ENCODE measurements around the gene SNAP47.

The SNAP47 gene

DNA sequence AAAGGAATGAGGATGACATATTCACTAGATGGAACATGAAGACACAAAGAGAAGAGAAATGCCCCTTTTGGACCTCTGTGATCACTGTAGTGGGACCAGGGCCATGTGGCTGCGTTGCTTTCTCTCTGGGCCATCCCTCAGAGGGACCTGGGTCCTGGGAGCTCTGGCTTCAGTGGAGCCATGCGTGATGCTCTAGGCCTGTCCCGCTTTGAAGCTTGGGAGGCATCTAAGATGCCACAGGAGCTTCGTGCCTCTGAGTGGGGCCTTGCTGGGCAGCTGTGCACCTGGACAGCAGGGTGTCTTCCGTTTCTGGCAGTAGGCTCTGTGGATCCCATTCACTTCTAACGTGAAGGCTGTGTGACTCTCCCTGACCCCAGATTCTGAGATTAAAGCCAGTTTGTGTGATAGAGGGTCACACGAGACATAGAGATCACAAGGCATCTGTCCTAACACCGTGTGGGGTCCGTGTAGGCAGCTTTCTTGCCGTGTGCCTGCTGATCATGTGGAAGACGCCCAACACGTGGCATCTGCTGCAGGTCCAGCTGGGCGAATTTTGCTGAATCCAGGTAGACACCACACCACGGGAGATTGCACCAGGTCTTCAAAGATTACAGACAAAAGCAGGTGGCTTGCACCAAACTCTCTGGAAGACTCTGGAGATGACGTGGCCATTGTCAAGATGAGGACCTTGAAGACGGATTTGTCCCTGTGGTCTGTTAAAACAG lies 63.0 kb downstream of the SNAP47 start:
- DNase-seq: no peak

DNA sequence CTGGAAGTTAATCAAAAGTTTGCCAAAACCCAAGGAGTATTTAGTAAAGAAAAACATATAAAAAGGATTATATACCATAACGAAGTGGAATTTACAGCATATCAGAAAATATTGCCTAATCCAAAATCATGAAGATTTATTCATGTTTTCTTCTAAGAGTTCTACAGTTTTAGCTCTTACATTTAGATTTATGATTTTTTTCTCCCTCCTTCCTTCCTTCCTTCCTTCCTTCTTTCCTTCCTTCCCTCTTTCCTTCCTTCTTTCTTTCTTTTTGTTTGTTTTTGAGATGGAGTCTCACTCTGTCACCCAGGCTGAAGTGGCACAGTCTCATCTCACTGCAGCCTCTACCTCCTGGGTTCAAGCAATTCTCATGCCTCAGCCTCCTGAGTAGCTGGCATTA lies 64.5 kb downstream of the SNAP47 start:
- DNase-seq: no peak

DNA sequence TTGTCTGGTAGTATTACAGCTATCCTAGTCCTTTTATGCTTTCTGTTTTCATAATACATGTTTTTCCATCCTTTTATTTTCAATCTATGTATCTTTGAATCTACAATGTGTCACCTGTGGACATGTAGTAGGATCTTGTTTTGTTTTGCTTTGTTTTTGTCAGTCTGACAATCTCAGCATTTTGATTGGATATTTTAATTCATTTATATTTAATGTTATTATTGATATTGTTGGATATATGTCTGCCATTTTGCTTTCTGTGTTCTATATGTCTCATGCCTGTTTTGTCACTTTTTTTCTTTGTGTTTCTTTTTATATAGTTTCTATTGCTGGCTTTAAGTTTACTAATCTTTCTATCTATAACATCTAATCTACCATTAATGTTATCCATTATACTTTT lies 68.7 kb downstream of the SNAP47 start:
- no peak for DNase-seq

DNA sequence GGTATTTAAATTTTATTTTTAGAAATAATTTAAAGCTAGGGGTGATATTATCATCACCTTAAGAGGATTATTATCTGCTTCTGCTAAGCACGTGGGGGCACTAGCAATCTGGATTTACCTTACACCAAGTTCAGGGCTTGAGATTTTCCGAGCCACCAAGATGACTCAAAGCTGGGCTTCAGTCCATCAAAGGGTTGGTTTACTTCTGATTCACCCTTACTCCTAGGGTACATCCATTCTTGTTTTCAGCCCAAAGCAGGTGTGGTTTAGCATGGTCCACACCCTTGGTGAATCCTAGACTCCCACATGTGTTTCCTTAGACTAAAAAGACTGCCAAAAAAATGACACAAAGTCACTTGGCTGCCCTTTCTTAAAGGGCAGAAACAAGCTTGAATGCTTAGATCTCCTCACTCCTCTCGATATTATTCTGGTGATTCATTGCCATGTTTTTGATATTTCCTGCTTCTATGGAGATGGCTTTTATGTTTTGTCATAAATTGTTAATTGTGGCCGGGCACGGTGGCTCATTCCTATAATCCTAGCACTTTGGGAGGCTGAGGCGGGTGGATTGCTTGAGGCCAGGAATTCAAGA lies 70.5 kb downstream of the SNAP47 start:
- peak; percentile 88 for DNase-seq

DNA sequence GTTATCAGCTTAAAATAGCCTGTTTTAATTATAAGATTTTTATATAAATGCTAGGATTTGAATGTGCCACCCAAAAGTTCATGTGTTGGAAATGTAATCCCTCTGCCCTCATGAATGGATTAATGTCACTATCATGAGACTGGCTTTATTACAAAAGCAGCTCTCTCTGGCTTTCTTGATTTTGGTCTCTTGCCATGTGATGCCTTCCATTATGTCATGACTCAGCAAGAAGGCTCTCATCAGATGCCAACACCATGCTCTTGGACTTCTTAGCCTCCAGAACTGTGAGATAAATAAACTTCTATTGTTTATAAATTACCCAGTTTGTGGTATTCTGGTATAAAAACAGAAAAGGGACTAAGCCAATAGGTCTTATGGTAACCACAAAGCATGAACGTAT lies 73.3 kb downstream of the SNAP47 start:
- no peak for DNase-seq

DNA sequence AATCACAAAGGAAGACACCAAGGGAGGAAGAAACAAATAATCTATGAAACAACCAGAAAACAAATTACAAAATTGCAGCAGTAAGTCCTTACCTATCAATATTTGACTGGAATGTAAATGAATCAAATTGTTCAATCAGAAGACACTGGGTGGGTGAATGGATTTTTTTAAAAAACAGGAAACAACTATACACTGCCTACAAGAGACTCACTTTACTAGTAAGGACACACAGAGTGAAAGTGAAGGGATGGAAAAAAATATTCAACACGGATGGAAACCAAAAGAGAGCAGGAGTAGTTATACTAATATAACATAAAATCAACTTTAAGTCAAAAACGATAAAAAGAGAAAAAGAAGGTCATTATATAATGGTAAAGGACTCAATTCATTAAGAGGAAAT lies 73.8 kb downstream of the SNAP47 start:
- DNase-seq: no peak

DNA sequence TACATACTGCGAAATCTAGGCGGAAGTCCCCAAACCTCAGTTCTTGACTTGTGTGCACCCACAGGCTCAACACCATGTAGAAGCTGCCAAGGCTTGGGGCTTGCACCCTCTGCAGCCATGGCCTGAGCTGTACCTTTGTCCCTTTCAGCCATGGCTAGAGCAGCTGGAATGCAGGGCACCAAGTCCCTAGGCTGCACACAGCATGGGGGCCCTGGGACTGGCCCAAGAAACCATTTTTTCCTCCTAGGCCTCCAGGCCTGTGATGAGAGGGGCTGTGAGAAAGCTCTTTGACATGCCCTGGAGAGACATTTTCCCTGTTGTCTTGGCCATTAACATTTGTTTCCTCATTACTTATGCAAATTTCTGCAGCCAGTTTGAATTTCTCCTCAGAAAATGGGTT lies 78.7 kb downstream of the SNAP47 start:
- no peak for DNase-seq

DNA sequence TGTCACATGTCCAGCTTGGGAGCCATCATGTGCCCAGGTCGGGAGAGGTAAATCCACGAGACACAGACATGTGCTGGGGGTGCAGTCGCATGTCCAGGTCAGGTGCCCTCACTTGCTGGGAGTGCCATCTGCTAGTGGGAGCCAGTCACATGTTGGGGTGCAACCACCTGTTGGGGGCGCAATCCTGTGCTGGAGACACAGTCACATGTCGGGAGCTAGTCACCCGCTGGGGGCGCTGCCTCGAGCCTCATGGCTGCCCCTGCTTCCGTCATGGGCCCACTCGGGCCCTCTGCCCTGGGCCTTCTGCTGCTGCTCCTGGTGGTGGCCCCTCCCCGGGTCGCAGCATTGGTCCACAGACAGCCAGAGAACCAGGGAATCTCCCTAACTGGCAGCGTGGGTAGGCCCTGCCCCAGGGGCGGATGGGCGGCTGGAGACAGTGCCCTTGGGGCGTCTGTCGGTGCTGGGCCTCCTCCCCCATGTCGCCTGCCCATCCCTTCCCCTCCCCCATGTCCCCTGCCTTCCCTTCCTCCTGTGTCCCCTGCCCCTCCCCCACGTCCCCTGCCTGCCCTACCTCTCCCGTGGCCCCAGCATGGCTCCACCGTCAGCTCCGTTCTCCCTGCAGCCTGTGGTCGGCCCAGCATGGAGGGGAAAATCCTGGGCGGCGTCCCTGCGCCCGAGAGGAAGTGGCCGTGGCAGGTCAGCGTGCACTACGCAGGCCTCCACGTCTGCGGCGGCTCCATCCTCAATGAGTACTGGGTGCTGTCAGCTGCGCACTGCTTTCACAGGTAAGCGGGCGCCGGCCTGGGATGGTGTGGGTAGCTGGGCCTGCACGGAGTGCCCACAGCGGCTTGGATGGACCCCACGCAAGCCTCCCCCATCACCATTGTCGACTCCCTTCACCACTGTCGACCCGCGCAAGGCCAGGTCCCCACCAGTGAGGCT lies 80.5 kb downstream of the SNAP47 start, which contains the start of gene PRSS38:
Gene PRSS38, plus strand, starts transcription at position 208 of the 942 bp plus-strand sequence. Its CDS starts 42 bp downstream, at position 250.
- DNase-seq: no peak

DNA sequence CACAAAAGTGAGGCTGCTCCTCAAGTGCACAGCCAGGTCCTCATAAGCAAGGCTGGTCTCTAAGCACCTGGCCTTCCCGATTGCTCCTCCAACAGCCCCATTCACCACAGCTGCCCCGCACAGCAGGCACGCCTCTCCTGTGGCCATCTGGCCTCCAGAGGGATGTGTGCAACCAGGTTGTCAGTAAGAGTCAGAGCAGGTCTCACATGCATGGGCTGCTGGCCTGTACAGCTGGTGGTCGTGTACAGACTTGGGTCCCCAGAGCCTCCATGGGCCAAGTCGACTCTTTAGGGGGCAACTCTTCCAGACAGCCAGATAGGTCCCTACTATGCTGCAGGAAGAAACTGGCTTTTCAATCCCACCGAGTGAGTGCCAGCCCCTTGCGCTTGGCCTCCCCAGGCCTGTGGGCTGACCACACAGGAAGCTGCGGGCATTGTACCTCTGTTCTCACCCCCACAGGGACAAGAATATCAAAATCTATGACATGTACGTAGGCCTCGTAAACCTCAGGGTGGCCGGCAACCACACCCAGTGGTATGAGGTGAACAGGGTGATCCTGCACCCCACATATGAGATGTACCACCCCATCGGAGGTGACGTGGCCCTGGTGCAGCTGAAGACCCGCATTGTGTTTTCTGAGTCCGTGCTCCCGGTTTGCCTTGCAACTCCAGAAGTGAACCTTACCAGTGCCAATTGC lies 81.7 kb downstream of the SNAP47 start:
- no peak for DNase-seq

DNA sequence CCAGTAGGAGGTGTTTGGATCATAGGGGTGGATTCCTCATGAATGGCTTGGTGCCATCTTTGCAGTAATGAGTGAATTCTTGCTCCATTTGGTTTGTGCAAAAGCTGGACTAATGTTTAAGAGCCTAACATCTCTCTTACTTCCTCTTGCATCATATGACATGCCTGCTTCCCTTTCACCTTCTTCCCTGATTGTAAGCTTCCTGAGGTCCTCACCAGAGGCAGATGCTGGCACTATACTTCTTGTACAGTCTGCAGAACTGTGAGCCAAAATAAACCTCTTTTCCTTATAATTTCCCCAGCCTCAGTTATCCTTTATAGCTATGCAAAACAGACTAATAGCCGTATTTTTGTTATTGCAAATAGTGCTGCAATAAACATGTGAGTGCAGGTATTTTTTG lies 88.3 kb downstream of the SNAP47 start:
- DNase-seq: no peak

DNA sequence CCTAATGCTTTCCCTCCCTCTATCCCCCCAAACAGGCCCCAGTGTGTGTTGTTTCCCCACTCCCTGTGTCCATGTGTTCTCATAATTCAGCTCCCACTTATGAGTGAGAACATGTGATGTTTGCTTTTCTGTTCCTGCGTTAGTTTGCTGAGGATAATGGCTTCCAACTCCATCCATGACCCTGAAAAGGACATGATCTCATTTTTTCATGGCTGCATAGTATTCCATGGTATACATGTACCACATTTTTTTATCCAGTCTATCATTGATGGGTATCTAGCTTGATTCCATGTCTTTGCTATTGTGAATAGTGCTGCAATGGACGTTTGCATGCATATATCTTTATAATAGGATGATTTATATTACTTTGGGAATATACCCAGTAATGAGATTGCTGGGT lies 89.0 kb downstream of the SNAP47 start:
- no peak for DNase-seq

DNA sequence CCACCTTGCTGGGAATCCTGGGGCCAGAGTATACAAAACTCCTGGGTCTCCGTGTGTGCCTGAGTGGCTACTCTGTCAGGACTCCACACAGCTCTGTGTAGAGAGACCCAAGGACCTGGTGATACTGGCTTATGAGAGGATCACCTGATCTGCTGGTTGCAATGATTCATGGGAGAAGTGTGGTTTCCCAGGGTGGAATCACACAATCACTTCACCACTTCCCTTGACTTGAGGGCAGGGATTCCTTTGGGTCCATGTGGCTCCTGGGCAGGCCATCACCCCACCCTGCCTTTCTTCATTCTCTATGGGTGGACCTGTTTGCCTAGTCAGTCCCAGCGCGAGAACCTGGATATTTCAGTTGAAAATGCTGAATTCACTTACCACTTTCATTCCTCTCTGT lies 93.6 kb downstream of the SNAP47 start:
- no peak for DNase-seq
